SK-N-SH treated with all-trans-retinoic acid at 6 μM for 48 hours (cell line): ENCODE data around the gene ARGLU1.

Experiments used
- ATAC-seq: fragments of 200-7000 bp; cut with Tn5 transposase; 3 replicates; pipeline ENCODE4 v1.9.1; 2020; ENCODE audit warnings: mild to moderate bottlenecking, moderate library complexity
- ARNTL ChIP-seq: fragments of 450-650 bp; formaldehyde crosslinking; IDR thresholded peaks from 2 replicates; pipeline ENCODE4 v1.5.0; 2020; ENCODE audit warnings: low read depth, mild to moderate bottlenecking, moderate library complexity, borderline replicate concordance
- BACH2 ChIP-seq: fragments of 250-450 bp; sonication (Bioruptor Pico); IDR thresholded peaks from 2 replicates; pipeline ENCODE4 v1.9.0; 2021; ENCODE audit warnings: mild to moderate bottlenecking, borderline replicate concordance
- CSDC2 ChIP-seq: fragments of 250-450 bp; sonication (Bioruptor Pico); IDR thresholded peaks from 2 replicates; pipeline ENCODE4 v1.5.0; 2020; ENCODE audit warnings: mild to moderate bottlenecking, moderate library complexity
- ESRRG ChIP-seq: fragments of 250-450 bp; sonication (Bioruptor Pico); IDR thresholded peaks from 2 replicates; pipeline ENCODE4 v1.6.1; 2021; ENCODE audit warnings: mild to moderate bottlenecking
- ISL1 ChIP-seq: fragments of 250-450 bp; sonication (Bioruptor Pico); IDR thresholded peaks from 2 replicates; pipeline ENCODE4 v2.1.2; 2022; ENCODE audit warnings: mild to moderate bottlenecking, moderate library complexity
- OSR1 ChIP-seq: fragments of 250-450 bp; sonication (Bioruptor Pico); IDR thresholded peaks from 2 replicates; pipeline ENCODE4 v1.8.0; 2022; ENCODE audit warnings: moderate library complexity, mild to moderate bottlenecking, inconsistent platforms
- PPARA ChIP-seq: fragments of 250-450 bp; sonication (Bioruptor Pico); IDR thresholded peaks from 2 replicates; pipeline ENCODE4 v1.5.0; 2020; ENCODE audit warnings: mild to moderate bottlenecking, borderline replicate concordance
- SNAI2 ChIP-seq: fragments of 250-450 bp; sonication (Bioruptor Pico); IDR thresholded peaks from 2 replicates; pipeline ENCODE4 v1.5.0; 2020; ENCODE audit warnings: mild to moderate bottlenecking, moderate library complexity
- TCF4 ChIP-seq: fragments of 250-450 bp; sonication (Bioruptor Pico); IDR thresholded peaks from 2 replicates; pipeline ENCODE4 v1.8.0; 2021; ENCODE audit warnings: mild to moderate bottlenecking, moderate library complexity, borderline replicate concordance
- TOX ChIP-seq: fragments of 250-450 bp; sonication (Bioruptor Pico); IDR thresholded peaks from 2 replicates; pipeline ENCODE4 v1.8.0; 2021; ENCODE audit warnings: mild to moderate bottlenecking, moderate library complexity, borderline replicate concordance
- ZC3H10 ChIP-seq: fragments of 250-450 bp; sonication (Bioruptor Pico); IDR thresholded peaks from 2 replicates; pipeline ENCODE4 v1.5.1; 2021; ENCODE audit warnings: mild to moderate bottlenecking, moderate library complexity
- ZFP3 ChIP-seq: fragments of 250-450 bp; sonication (Bioruptor Pico); IDR thresholded peaks from 2 replicates; pipeline ENCODE4 v1.5.0; 2020; ENCODE audit warnings: mild to moderate bottlenecking, moderate library complexity
- ZFP30 ChIP-seq: fragments of 450-650 bp; formaldehyde crosslinking; IDR thresholded peaks from 2 replicates; pipeline ENCODE4 v1.5.0; 2022; ENCODE audit warnings: mild to moderate bottlenecking, moderate library complexity
- ZNF565 ChIP-seq: fragments of 450-650 bp; formaldehyde crosslinking; conservative IDR thresholded peaks from 2 replicates; pipeline ENCODE4 v1.5.0; 2020; ENCODE audit warnings: low read depth, mild to moderate bottlenecking, moderate library complexity
- ZNF70 ChIP-seq: fragments of 450-650 bp; formaldehyde crosslinking; IDR thresholded peaks from 2 replicates; pipeline ENCODE4 v1.5.0; 2020; ENCODE audit warnings: mild to moderate bottlenecking, moderate library complexity
- ZNF8 ChIP-seq: fragments of 450-650 bp; formaldehyde crosslinking; IDR thresholded peaks from 2 replicates; pipeline ENCODE4 v1.5.0; 2020; ENCODE audit warnings: mild to moderate bottlenecking, moderate library complexity
- TF ChIP-seq, protein P1 (sequence below): fragments of 250-450 bp; sonication (Bioruptor Pico); IDR thresholded peaks from 2 replicates; pipeline ENCODE4 v1.5.1; 2021; ENCODE audit warnings: mild to moderate bottlenecking, moderate library complexity
- TF ChIP-seq, protein P2 (sequence below): fragments of 250-450 bp; sonication (Bioruptor Pico); IDR thresholded peaks from 2 replicates; pipeline ENCODE4 v1.5.1; 2020; ENCODE audit warnings: low read depth, mild to moderate bottlenecking, moderate library complexity
- TF ChIP-seq, protein P3 (sequence below): fragments of 250-450 bp; sonication (Bioruptor Pico); IDR thresholded peaks from 2 replicates; pipeline ENCODE4 v1.8.0; 2020; ENCODE audit warnings: mild to moderate bottlenecking, moderate library complexity, borderline replicate concordance
- TF ChIP-seq, protein P4 (sequence below): fragments of 250-450 bp; sonication (Bioruptor Pico); IDR thresholded peaks from 2 replicates; pipeline ENCODE4 v1.5.0; 2020; ENCODE audit warnings: mild to moderate bottlenecking, moderate library complexity
- TF ChIP-seq, protein P5 (sequence below): fragments of 250-450 bp; sonication (Bioruptor Pico); IDR thresholded peaks from 2 replicates; pipeline ENCODE4 v1.8.0; 2021; ENCODE audit warnings: low read depth, mild to moderate bottlenecking, moderate library complexity, borderline replicate concordance

ARGLU1 gene

DNA sequence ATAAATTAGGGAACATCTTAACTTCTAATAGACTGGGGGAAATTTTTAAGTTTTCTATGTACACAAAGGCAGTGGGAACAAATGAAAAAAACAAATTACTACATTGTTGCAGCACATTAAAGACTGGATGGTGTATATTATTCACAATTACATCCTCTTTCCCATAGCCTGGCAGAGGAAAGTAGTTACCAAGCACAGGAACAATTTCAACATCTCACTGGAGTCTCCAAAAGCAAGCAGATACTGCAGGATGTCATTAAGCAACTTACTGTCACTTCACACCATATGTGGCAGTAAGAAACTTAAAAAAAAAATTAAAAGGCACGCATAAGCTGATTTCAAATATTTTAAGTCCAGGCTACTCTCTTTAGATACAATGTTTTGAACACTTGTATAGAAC is 26.1 kb downstream of the ARGLU1 start:
- no peak for ATAC-seq
- TF ChIP-seq ZNF8 (CRISPR knock-in tag) (no peak), ZNF565 (CRISPR knock-in tag) (no peak), BACH2 (CRISPR knock-in tag) (no peak), SNAI2 (CRISPR knock-in tag) (no peak), PPARA (CRISPR knock-in tag) (no peak), CSDC2 (CRISPR knock-in tag) (no peak), OSR1 (CRISPR knock-in tag) (no peak), TOX (CRISPR knock-in tag) (no peak), ISL1 (CRISPR knock-in tag) (no peak), ARNTL (CRISPR knock-in tag) (no peak), ZFP30 (no peak), ESRRG (CRISPR knock-in tag) (no peak), ZNF70 (CRISPR knock-in tag) (no peak), ZFP3 (CRISPR knock-in tag) (no peak)
- TF ChIP-seq, protein P1, sequence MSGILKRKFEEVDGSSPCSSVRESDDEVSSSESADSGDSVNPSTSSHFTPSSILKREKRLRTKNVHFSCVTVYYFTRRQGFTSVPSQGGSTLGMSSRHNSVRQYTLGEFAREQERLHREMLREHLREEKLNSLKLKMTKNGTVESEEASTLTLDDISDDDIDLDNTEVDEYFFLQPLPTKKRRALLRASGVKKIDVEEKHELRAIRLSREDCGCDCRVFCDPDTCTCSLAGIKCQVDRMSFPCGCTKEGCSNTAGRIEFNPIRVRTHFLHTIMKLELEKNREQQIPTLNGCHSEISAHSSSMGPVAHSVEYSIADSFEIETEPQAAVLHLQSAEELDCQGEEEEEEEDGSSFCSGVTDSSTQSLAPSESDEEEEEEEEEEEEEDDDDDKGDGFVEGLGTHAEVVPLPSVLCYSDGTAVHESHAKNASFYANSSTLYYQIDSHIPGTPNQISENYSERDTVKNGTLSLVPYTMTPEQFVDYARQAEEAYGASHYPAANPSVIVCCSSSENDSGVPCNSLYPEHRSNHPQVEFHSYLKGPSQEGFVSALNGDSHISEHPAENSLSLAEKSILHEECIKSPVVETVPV (CRISPR knock-in tag), result no peak
- TF ChIP-seq, protein P2, sequence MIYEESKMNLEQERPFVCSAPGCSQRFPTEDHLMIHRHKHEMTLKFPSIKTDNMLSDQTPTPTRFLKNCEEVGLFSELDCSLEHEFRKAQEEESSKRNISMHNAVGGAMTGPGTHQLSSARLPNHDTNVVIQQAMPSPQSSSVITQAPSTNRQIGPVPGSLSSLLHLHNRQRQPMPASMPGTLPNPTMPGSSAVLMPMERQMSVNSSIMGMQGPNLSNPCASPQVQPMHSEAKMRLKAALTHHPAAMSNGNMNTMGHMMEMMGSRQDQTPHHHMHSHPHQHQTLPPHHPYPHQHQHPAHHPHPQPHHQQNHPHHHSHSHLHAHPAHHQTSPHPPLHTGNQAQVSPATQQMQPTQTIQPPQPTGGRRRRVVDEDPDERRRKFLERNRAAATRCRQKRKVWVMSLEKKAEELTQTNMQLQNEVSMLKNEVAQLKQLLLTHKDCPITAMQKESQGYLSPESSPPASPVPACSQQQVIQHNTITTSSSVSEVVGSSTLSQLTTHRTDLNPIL, result no peak
- TF ChIP-seq, protein P3, sequence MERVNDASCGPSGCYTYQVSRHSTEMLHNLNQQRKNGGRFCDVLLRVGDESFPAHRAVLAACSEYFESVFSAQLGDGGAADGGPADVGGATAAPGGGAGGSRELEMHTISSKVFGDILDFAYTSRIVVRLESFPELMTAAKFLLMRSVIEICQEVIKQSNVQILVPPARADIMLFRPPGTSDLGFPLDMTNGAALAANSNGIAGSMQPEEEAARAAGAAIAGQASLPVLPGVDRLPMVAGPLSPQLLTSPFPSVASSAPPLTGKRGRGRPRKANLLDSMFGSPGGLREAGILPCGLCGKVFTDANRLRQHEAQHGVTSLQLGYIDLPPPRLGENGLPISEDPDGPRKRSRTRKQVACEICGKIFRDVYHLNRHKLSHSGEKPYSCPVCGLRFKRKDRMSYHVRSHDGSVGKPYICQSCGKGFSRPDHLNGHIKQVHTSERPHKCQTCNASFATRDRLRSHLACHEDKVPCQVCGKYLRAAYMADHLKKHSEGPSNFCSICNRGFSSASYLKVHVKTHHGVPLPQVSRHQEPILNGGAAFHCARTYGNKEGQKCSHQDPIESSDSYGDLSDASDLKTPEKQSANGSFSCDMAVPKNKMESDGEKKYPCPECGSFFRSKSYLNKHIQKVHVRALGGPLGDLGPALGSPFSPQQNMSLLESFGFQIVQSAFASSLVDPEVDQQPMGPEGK (CRISPR knock-in tag), result no peak
- TF ChIP-seq, protein P4, sequence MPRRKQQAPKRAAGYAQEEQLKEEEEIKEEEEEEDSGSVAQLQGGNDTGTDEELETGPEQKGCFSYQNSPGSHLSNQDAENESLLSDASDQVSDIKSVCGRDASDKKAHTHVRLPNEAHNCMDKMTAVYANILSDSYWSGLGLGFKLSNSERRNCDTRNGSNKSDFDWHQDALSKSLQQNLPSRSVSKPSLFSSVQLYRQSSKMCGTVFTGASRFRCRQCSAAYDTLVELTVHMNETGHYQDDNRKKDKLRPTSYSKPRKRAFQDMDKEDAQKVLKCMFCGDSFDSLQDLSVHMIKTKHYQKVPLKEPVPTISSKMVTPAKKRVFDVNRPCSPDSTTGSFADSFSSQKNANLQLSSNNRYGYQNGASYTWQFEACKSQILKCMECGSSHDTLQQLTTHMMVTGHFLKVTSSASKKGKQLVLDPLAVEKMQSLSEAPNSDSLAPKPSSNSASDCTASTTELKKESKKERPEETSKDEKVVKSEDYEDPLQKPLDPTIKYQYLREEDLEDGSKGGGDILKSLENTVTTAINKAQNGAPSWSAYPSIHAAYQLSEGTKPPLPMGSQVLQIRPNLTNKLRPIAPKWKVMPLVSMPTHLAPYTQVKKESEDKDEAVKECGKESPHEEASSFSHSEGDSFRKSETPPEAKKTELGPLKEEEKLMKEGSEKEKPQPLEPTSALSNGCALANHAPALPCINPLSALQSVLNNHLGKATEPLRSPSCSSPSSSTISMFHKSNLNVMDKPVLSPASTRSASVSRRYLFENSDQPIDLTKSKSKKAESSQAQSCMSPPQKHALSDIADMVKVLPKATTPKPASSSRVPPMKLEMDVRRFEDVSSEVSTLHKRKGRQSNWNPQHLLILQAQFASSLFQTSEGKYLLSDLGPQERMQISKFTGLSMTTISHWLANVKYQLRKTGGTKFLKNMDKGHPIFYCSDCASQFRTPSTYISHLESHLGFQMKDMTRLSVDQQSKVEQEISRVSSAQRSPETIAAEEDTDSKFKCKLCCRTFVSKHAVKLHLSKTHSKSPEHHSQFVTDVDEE (CRISPR knock-in tag), result no peak

DNA sequence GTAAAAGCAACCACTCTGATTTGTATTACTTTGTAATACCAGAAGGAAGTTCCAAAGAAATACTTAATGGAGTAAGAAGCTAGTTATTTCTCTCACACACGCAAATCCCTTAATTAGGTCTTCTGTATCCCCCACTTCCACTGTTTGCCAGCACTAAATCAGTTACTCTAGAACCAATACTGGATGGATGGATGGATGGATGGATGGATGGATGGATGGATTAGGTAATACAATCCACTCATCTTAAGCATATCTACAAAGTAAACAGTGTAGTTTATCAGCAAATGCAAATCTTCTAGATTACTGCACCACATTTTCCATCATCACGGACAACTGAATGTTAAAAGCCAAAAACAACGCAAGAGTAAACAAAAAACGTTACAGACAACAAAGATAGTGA is 27.3 kb downstream of the ARGLU1 start:
- TF ChIP-seq ZC3H10, result no peak
- TF ChIP-seq ZFP30, result no peak
- TF ChIP-seq, protein P4 (CRISPR knock-in tag), result no peak
- no peak for TF ChIP-seq ZNF70 (CRISPR knock-in tag)
- TF ChIP-seq ESRRG (CRISPR knock-in tag), result no peak
- TF ChIP-seq CSDC2 (CRISPR knock-in tag), result no peak
- no peak for TF ChIP-seq SNAI2 (CRISPR knock-in tag)
- TF ChIP-seq TOX (CRISPR knock-in tag), result no peak
- no peak for TF ChIP-seq TCF4 (CRISPR knock-in tag)
- TF ChIP-seq, protein P2, result no peak
- no peak for TF ChIP-seq ZFP3 (CRISPR knock-in tag)
- no peak for TF ChIP-seq ZNF565 (CRISPR knock-in tag)
- no peak for TF ChIP-seq PPARA (CRISPR knock-in tag)
- TF ChIP-seq, protein P5, sequence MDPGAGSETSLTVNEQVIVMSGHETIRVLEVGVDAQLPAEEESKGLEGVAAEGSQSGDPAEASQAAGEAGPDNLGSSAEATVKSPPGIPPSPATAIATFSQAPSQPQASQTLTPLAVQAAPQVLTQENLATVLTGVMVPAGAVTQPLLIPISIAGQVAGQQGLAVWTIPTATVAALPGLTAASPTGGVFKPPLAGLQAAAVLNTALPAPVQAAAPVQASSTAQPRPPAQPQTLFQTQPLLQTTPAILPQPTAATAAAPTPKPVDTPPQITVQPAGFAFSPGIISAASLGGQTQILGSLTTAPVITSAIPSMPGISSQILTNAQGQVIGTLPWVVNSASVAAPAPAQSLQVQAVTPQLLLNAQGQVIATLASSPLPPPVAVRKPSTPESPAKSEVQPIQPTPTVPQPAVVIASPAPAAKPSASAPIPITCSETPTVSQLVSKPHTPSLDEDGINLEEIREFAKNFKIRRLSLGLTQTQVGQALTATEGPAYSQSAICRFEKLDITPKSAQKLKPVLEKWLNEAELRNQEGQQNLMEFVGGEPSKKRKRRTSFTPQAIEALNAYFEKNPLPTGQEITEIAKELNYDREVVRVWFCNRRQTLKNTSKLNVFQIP, result no peak
- TF ChIP-seq, protein P3 (CRISPR knock-in tag), result no peak
- no peak for TF ChIP-seq BACH2 (CRISPR knock-in tag)
- TF ChIP-seq ZNF8 (CRISPR knock-in tag), result no peak
- no peak for ATAC-seq
